ENCODE data around the gene ALKBH6. TPM values are rescaled to one million over a fixed set of nuclear protein-coding genes. Genes with fewer than 3 reads are reported as not detected.

Gene ALKBH6
- total RNA-seq, 8 experiments from 2014 or later: 12.0 to 42.9 (median 19.7) TPM

Other genes starting within 250 kb of the ALKBH6 start
- gene ARHGAP33, start 238.6 kb downstream of the ALKBH6 start, total RNA-seq: 10 to 100 TPM in 5 of 8 experiments, 1 to 10 TPM in 2, under 1 TPM in 1; 0.51 to 33.1 (median 16.1) TPM
- gene PRODH2, start 201.4 kb downstream of the ALKBH6 start, total RNA-seq: under 1 TPM in 1 of 8 experiments, not detected in 7; 0.52 TPM
- gene NPHS1, start 161.7 kb downstream of the ALKBH6 start, total RNA-seq: under 1 TPM in 6 of 8 experiments, not detected in 2; 0.05 to 0.85 (median 0.37) TPM
- 1 to 10 TPM in 5 of 8 experiments, under 1 TPM in 3; 0.10 to 6.2 (median 1.3) TPM for gene KIRREL2, start 157.3 kb downstream of the ALKBH6 start, total RNA-seq
- gene APLP1, start 145.6 kb downstream of the ALKBH6 start, total RNA-seq: 100 to 1,000 TPM in 5 of 8 experiments, 10 to 100 TPM in 1, 1 to 10 TPM in 2; 4.6 to 397 (median 337) TPM
- 10 to 100 TPM in 1 of 8 experiments, 1 to 10 TPM in 7; 1.6 to 10.1 (median 3.7) TPM for gene NFKBID, start 113.7 kb downstream of the ALKBH6 start, total RNA-seq
- 1 to 10 TPM in 2 of 8 experiments, under 1 TPM in 3, not detected in 3; 0.33 to 3.8 (median 0.62) TPM for gene HCST, start 111.7 kb downstream of the ALKBH6 start, total RNA-seq
- under 1 TPM in 1 of 8 experiments, not detected in 7; 0.76 TPM for gene TYROBP, start 105.9 kb downstream of the ALKBH6 start, total RNA-seq
- 10 to 100 TPM in 1 of 8 experiments, 1 to 10 TPM in 6, under 1 TPM in 1; 0.56 to 11.7 (median 6.5) TPM for gene LRFN3, start 77.8 kb downstream of the ALKBH6 start, total RNA-seq
- 10 to 100 TPM; 10.6 to 23.5 (median 18.1) TPM for gene SDHAF1, start 19.0 kb downstream of the ALKBH6 start, total RNA-seq
- gene SYNE4, start 5.4 kb downstream of the ALKBH6 start, total RNA-seq: 1 to 10 TPM in 2 of 8 experiments, under 1 TPM in 6; 0.33 to 2.2 (median 0.56) TPM
- gene CLIP3, start 18.7 kb upstream of the ALKBH6 start, total RNA-seq: 10 to 100 TPM in 6 of 8 experiments, 1 to 10 TPM in 2; 2.7 to 33.8 (median 13.1) TPM
- gene THAP8, start 40.1 kb upstream of the ALKBH6 start, total RNA-seq: 10 to 100 TPM in 2 of 8 experiments, 1 to 10 TPM in 6; 3.7 to 13.0 (median 6.5) TPM
- gene WDR62, start 40.7 kb upstream of the ALKBH6 start, total RNA-seq: 10 to 100 TPM in 1 of 8 experiments, 1 to 10 TPM in 4, under 1 TPM in 3; 0.49 to 12.6 (median 1.3) TPM
- under 1 TPM in 1 of 8 experiments, not detected in 7; 0.54 TPM for gene OVOL3, start 96.9 kb upstream of the ALKBH6 start, total RNA-seq
- 100 to 1,000 TPM in 6 of 8 experiments, 10 to 100 TPM in 2; 87.3 to 171 (median 111) TPM for gene POLR2I, start 100.7 kb upstream of the ALKBH6 start, total RNA-seq
- gene TBCB, start 101.3 kb upstream of the ALKBH6 start, total RNA-seq: 100 to 1,000 TPM; 134 to 390 (median 281) TPM
- gene CAPNS1, start 125.9 kb upstream of the ALKBH6 start, total RNA-seq: 100 to 1,000 TPM; 146 to 839 (median 321) TPM
- gene COX7A1, start 138.2 kb upstream of the ALKBH6 start, total RNA-seq: 10 to 100 TPM in 1 of 8 experiments, 1 to 10 TPM in 3, under 1 TPM in 3, not detected in 1; 0.54 to 66.9 (median 1.3) TPM
- gene ZNF565, start 200.5 kb upstream of the ALKBH6 start, total RNA-seq: 1 to 10 TPM; 2.9 to 5.7 (median 4.8) TPM
- gene ZNF146, start 200.9 kb upstream of the ALKBH6 start, total RNA-seq: 100 to 1,000 TPM in 5 of 8 experiments, 10 to 100 TPM in 3; 68.8 to 141 (median 114) TPM